Stimulated activated naive CD4-positive, alpha-beta T cell treated with Interleukin-2 at 50 U/mL for 16 hours (primary cell): Measurements from ENCODE around the gene PINK1.
A peak's percentile ranks its signal among the peaks of the same experiment; 100 is the strongest.
"Not testable (repeated sequence)": the region's sequence is repeated elsewhere in the genome, so short reads cannot be mapped to it uniquely, and the experiment has no call there.

ENCODE experiments used
- DNase-seq: peaks from one replicate; lab custom pipeline; 2025; lab: John Stamatoyannopoulos, UW

PINK1 gene

GRCh38 chr1:20633190-20634064 lies at the start of gene PINK1:
Gene PINK1 (plus strand): TSS chr1:20633458. CDS start chr1:20633549, 91 bp downstream.
- DNase-seq, result peak; percentile 77

DNA sequence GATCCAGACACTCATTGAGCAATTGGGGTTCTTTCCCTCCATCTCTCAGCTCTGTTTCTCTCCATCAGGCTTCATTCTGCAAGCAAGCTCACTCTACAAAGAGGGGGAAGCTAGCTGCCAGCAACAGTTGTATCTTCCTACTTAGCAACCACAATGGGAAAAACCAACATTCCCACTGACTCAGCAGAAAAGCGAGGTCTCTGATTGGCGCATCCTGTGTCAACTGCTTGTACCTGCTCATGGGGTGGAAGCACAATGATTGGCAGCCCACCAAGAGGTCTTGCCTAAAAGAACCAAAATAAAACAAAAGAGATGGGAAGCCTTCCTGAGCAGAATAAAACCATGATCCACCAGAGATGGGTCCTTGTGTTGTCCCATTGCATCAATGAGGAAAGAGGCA lies 48.4 kb upstream of the PINK1 start:
- DNase-seq, result no peak

- no peak for DNase-seq
Observed at GRCh38 chr1:20586953-20587660, 46.2 kb upstream of the PINK1 start.

GRCh38 chr1:20587661-20588053 lies 45.6 kb upstream of the PINK1 start:
- no peak for DNase-seq

- no peak for DNase-seq
Observed at GRCh38 chr1:20588634-20589225, 44.5 kb upstream of the PINK1 start, which contains the start of gene CDA. Gene CDA (plus strand): TSS chr1:20589097. CDS start chr1:20589130, 33 bp downstream.

GRCh38 chr1:20589331-20590278 lies 43.7 kb upstream of the PINK1 start:
- DNase-seq, result no peak

DNA sequence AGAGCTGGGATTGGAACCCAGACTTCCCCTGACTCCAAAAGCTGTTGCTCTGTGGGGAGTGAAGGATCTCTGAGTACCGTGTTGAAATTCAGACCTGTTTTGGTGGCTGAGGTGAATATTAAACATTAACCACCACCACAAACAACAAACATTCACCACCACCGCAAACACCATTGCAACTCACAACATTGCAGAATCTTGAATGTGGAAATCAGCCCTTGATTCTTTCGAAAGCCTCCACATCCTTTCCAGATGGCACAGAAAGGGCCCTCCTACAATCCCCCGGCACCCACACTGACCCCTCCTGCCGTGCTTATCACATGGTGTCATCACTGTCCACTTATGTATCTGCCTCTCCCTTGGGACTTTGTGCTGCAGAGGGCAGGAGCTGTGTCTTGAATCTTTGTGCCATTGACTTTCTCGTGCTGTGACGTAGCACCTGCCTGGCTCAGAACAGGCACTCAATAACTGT lies 42.9 kb upstream of the PINK1 start:
- DNase-seq, result no peak

DNA sequence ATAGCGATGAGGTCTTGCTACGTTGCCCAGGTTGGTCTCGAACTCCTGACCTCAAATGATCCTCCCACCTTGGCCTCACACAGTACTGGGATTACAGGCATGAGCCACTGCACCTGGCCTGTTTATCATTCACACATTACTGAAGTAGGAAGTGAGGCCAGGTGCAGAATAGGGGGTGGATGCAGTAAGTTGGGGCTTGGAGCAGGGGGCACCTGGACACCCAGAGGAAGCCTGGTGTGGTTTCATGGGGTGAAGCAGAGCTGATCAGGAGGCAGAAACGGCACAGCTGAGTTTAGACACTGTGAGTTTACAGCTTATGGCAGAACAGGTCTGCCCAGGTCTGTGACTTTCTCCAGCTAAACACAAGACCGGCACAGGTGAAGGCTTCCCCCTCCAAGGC lies 39.5 kb upstream of the PINK1 start:
- no peak for DNase-seq

DNA sequence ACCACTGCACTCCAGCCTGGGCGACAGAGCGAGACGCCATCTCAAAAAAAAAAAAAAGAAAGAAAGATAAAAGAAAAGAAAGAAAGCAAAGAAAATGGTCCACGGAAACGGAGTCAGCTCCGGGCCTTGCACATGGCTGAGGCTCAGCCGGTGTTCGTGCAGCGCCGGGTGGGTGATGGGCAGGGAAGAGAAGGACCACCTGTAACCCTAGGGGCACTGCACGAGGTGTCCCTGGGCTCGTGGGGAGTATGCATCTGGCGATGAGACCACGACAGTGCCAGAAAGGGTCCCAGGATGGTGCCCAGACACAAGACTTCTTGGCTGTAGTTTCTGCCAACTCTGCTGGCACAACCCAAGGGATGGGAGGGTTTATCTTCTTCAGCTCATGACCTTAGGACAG lies 38.5 kb upstream of the PINK1 start:
- no peak for DNase-seq

DNA sequence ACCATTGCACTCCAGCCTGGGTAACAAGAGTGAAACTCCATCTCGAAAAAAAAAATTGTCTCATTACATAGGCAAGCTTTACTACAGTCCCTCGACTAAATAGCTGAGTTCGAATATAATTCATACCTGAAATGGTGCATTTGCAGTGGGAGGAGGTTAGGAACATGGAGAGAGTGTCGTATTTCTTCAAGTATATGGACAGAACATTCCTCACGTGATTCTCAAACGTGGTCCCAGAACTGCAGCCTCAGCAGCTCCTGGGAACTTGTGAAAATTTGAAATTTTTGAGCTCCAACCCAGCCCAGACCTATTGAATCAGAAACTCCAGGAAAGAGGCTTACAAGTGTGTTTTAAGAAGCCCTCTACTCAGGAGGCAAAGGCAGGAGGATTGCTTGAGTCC lies 37.2 kb upstream of the PINK1 start:
- no peak for DNase-seq

DNA sequence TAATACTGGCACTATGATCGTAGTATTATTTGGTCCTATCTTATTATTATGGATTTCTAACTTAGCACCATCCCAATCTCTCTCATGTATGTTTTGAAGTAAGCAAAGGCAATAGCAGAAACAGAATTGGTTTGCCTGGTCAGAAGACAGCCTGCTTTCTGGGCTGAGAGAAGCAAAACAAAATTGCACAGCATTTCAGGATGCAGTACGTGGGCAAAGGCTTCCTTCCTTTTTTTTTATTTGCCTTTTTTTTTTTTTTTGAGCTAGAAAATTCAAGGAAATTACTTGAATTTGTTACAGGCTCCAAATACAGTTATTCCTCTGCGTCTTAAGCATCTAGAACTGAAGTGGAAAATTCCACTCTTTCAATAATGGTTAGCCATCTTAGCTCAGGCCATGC lies 35.6 kb upstream of the PINK1 start:
- DNase-seq, result no peak

DNA sequence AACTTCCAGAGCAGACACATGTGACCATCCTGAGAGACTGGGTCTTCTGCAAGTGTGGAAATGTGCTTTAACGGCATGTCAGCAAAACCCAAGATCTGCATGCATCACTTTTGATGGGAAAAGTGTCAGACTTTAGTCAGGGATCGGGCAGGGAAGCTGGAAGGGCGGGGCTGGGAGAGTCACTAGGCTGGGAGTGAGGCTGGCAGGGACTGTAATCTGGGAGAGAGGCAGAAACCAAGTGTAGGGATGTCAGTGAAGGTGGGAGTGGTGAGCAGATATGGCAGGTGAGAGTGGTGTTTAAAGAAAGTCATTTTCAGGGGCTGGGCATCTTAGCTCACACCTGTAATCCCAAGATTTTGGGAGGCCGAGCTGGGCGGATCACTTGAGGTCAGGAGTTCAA lies 33.1 kb upstream of the PINK1 start:
- no peak for DNase-seq

DNA sequence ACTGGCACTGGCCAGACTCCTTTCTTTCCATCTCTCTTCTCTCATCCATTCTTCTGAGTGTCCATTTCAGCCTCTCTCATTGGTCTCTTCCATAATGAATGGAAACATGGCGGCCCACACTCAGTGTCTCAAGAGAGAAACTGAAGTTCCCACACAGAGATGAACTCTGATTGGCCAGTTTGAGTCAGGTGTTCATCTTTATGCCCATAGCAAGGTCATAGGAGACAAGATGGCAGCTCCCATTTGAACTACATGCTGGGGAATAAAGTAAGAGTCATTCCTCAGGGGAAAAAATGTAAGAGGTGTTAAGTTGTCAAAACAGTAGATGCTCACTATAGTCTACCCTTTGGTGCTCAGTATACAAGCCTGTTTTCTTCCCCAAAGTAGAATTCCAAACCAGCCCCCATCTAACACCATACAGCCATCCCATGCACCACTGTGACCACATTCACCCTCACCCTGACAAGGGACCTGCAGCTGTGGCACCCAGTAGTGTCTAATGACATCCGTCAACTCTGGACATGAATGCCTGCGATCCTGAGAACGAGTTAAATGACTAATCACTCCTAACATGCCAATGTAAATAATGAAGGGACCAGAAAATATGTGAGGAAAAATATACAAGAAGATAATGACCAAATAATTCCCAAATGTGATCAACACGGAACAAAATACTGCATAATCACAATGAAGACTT lies 32.0 kb upstream of the PINK1 start:
- DNase-seq, result no peak

DNA sequence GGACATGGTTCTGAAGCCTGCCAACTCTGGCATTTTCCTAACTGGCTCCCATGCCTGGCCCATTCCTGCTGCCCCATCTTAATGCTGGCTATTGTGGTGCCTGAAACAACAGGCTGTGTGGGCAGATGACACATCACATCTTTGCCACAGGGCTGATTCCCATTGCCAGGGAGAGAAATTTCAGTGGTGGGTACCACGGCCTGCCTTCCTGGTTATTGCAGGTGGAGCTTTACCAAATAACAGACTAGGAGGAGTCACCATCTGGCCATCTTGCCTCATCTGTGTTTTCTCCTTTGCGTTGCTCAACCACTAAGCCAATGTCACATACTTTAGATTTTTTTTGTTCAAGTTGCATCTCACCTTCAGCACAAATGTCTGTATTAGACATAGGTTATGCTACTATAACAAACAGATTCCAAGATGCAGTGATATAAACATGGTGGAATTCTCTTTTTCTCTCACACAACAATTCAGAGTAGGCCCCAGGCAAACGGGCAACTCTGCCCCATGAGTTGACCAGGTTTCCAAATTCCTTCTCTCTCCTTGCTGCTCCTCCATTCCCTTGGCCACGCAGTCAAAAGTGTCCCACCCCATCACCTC lies 30.3 kb upstream of the PINK1 start:
- no peak for DNase-seq

GRCh38 chr1:20603504-20604464 lies 29.5 kb upstream of the PINK1 start:
- no peak for DNase-seq

DNA sequence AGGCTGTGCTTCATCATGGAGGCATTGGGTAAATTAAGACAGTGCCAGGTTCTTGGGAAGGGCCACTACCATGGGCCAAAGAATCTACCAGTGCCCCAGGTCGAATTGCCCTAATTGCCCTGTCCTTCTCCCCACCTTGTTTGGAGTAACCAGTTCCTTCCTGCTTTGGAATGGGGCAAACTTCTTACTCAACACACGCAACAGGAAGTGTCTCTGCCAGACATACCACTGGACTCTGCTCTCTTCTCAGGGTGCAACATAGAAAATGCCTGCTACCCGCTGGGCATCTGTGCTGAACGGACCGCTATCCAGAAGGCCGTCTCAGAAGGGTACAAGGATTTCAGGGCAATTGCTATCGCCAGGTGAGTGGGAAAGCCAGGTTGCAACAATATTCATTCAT lies 28.6 kb upstream of the PINK1 start:
- DNase-seq, result no peak

DNA sequence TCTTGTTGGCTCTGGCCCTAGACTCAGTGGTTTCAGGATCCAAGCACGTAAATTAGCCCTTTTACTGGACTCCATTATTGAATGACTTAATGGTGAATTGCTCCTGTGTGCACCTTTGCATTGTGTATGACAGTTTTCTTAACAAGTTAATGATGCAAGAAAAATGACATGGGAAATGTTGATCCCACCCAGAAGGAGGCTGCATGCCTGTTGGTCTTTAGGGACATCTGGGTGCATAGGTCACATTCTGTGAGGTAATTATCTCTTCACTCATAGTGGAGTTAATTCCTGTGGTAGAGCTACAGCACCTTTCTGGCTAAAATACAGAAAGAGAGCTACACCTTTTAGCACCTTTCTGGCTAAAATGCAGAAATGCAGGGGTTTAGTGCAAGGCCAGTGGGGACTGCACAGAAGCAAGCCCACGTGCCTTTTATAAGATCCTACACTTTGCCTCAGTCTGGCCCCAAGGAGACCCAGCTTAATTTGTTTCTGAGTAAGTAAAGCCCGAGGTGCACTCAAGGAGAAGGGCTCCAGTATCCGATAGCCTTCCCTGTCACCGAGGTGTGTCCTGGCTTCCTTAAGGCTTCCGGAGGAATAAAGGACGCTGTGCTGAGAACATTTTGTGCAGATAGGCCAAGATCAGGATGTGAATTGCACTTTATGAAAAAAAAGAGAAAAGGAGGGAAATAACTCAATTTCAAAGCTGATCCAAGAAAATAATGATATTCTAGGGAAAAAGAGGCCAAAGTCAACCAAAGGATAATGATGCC lies 26.3 kb upstream of the PINK1 start:
- DNase-seq, result not testable (repeated sequence)

- DNase-seq, result no peak
Observed at GRCh38 chr1:20609541-20609940, 23.7 kb upstream of the PINK1 start.

GRCh38 chr1:20610970-20611369 lies 22.3 kb upstream of the PINK1 start:
- DNase-seq, result no peak
